ENCODE measurements around the gene GPX1. TPM values are rescaled to one million over a fixed set of nuclear protein-coding genes. Genes with fewer than 3 reads are reported as not detected.

GPX1 gene
- polyA plus RNA-seq, 1 donor = 146 TPM

- no peak for DNase-seq
These were observed 46.9 kb downstream of the GPX1 start for GRCh38 chr3:49311283-49311682.

- no peak for DNase-seq
These were observed 47.5 kb downstream of the GPX1 start for GRCh38 chr3:49310677-49311076.

Other genes with a start within 250 kb of the GPX1 start
- 38.5 TPM for gene USP19, start 237.5 kb downstream of the GPX1 start, polyA plus RNA-seq (ENCODE audit: insufficient read length)
- gene LAMB2, start 225.3 kb downstream of the GPX1 start, polyA plus RNA-seq (ENCODE audit: insufficient read length) = 325 TPM
- gene CCDC71, start 192.0 kb downstream of the GPX1 start, polyA plus RNA-seq (ENCODE audit: insufficient read length) = 16.0 TPM
- 84.0 TPM for gene KLHDC8B, start 186.8 kb downstream of the GPX1 start, polyA plus RNA-seq (ENCODE audit: insufficient read length)
- 10.3 TPM for gene C3orf62, start 81.1 kb downstream of the GPX1 start, polyA plus RNA-seq (ENCODE audit: insufficient read length)
- 56.1 TPM for gene USP4, start 18.3 kb downstream of the GPX1 start, polyA plus RNA-seq (ENCODE audit: insufficient read length)
- gene RHOA, start 53.6 kb upstream of the GPX1 start, polyA plus RNA-seq (ENCODE audit: insufficient read length) = 443 TPM
- 21.3 TPM for gene TCTA, start 54.1 kb upstream of the GPX1 start, polyA plus RNA-seq (ENCODE audit: insufficient read length)
- 9.2 TPM for gene AMT, start 64.1 kb upstream of the GPX1 start, polyA plus RNA-seq (ENCODE audit: insufficient read length)
- gene NICN1, start 71.0 kb upstream of the GPX1 start, polyA plus RNA-seq (ENCODE audit: insufficient read length) = 14.2 TPM
- gene DAG1, start 111.9 kb upstream of the GPX1 start, polyA plus RNA-seq (ENCODE audit: insufficient read length) = 266 TPM
- gene BSN, start 196.1 kb upstream of the GPX1 start, polyA plus RNA-seq (ENCODE audit: insufficient read length) = 1.4 TPM